NCI-H345 (cell line): Measurements from ENCODE around the gene PGM2.
A peak's percentile ranks its signal among the peaks of the same experiment; 100 is the strongest.
"Not testable (repeated sequence)": the region's sequence is repeated elsewhere in the genome, so short reads cannot be mapped to it uniquely, and the experiment has no call there.

ENCODE experiments used
- DNase-seq: peaks from one replicate; lab custom pipeline; 2025; lab: John Stamatoyannopoulos, UW

The PGM2 gene

GRCh38 chr4:37826295-37827029 lies at the start of gene PGM2:
TSS of gene PGM2 (plus strand) at chr4:37826686. CDS start at chr4:37826733, 47 bp downstream.
- DNase-seq = peak; percentile 84

DNA sequence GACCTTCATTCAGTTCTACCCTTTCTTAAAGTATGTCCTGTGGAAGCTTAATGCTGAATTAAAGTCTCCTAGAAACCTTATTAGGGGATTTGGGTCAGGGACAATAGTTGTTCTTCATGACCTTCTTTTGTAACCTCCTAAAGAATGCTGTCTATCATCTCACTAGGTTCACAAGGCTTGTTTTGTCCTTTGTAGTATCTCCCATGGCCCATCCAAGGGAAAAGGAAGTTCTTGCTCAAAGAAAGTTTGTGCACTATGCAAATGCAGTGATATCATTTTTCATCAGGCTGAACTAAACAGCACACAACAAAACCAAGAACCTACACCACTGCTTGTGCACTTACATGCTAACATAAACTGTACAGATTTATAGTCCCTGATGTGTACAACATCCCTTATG lies 46.6 kb upstream of the PGM2 start:
- no peak for DNase-seq

DNA sequence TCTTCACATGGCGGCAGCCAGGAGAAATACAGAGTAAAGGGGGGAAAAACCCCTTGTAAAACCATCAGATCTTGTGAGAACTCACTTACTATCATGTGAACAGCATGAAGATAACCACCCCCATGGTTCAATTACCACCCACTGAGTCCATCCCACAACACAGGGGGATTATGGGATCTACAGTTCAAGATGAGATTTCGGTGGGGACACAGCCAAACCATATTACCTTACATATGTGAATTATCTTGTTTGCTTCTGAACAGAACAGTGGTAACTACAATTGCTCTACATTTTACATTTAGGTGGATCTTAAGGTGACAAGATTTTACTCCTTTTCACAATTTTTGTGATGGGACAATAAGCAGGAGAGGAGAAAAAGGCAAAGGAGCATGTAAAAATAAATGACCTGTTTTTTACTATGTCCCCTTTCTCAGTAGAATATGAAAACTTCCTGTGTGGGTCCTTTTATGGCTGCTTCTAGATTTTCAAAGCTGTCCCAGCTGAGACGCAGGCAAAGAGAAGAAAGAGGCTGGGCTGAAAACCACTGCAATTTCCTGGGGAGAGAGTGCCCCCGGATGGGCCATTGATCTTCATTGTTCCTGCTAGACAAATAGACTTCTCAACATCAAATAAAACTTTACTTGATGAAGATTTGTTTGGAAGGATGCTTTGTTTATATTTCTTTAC lies 45.9 kb upstream of the PGM2 start:
- DNase-seq = no peak

- no peak for DNase-seq
Measured at GRCh38 chr4:37781131-37781455, 45.4 kb upstream of the PGM2 start.

DNA sequence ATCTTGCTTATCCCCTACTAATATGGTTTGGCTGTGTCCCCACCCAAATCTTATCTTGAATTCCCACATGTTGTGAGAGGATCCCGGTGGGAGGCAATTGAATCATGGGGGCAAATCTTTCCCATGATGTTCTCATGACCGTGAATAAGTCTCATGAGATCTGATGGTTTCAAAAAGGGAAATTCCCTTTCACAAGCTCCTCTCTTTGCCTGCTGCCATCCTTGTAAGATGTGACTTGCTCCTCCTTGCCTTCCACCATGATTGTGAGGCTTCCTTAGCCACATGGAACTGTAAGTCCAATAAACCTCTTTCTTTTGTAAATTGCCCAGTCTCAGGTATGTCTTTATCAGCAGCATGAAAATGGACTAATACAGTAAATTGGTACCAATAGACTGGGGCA lies 40.2 kb upstream of the PGM2 start:
- not testable (repeated sequence) for DNase-seq

- DNase-seq = not testable (repeated sequence)
Measured at GRCh38 chr4:37787883-37788460, 38.5 kb upstream of the PGM2 start.

DNA sequence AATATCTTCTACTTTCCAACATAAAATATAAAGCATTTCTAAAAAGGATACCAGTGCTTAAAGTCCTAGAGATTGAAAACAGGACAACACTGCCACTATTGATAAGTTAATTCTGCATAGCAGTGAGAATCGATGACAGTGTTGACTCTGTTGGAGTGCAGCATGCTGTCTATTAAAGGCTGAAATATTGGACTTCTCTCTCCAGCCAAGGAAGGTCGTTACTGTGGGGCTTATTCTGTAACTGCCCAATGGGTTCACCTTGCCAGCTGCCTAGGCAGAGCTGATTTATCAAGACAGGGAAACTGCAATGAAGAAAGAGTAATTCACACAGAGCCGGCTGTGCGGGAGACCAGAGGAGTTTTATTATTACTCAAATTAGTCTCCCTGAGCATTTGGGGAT lies 37.7 kb upstream of the PGM2 start:
- DNase-seq = no peak

- no peak for DNase-seq
Measured at GRCh38 chr4:37792241-37792640, 34.2 kb upstream of the PGM2 start.

- peak; percentile 13 for DNase-seq
Measured at GRCh38 chr4:37793562-37793961, 32.9 kb upstream of the PGM2 start.

- DNase-seq = no peak
Measured at GRCh38 chr4:37794056-37794455, 32.4 kb upstream of the PGM2 start.

DNA sequence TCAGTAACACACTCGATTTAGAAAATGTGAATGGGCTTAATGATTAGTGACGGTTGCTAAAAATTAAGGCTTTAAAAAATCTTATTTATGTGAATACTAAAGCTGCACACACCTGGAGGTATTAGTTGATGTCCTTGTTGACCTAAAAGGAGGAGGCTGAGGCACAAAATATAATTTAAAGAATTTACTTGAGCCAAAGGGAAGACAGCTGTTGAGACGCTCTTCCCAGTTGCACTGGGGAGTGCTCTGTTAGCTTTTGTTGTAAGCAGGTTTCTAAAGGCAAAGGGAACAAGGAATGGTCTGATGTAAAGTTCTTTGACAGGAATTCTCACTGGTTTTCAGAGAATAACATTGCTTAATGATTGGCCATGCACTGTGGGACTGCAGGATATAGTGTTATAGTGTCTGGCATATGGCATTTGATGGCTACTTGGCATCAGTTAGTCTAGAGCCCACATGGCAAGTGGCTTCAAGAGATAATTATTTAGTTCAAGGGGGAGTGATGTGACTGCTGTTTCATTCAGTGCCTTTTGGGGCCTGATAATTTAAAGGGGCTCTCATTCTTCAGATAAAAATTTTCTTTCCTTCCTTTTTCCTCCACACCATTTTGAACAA lies 30.8 kb upstream of the PGM2 start:
- DNase-seq = no peak

GRCh38 chr4:37797374-37797773 lies 29.1 kb upstream of the PGM2 start:
- no peak for DNase-seq

DNA sequence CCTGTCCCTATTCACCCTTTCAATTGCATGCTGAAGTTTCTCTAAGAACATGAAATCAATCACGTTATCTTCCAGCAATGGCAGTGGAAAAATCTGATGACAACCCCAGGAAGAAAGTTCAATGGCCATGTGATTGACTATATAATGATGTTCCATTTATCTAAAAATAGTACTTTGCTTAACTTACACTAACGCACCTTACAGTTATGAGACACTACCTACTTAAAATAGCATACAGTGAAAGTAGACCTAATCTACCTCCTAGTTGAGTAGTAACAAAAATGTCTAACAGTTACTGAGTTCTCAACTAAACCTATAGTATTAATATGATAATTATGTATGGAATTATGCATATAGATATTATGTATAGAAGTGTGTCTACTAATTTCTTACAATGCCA lies 28.6 kb upstream of the PGM2 start:
- no peak for DNase-seq

DNA sequence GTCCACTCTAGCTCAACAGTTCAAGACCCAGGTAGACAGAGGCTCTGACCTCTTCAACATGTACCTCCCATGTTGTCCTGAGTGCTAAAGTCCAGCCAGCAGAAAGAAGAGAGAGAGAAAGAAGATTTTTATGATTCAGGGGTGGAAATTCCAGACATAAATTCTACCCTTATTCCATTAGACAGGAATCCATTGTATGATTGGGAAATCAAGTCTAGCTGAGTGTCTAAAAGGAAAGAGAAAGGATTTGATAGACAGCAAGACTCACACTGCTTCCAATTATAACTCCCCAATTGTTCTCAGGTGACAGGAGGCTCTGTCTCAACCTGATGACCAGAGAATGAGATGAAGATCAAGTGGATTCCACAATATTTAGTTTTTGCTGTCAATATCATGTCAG lies 27.9 kb upstream of the PGM2 start:
- DNase-seq = no peak

DNA sequence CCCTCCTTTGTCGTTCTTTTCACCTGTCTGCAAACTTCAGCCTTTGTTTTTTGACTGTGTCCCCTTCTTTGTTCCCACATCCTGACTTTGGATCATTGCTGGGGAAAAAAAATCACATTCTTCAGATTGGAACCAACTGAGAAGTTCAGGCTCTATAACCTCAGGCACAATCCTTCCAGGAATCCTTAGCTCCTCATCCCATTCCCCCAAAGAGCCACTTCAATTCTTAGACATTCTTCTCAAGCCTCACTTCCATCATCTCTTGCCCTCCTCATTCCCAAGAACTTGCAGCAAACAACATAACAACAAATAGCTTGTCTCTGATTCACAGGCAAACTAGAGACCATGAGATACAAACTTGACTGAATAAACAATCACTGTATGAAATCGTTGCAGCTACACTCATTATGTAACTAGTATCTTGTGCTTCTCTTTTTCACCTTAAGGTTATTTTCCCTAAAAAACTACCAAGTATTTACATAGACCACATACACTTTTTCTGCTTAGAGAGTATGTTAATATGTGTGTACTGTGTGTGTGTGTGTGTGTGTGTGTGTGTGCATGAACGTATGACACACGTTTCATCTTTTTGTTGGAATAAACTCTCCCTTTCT lies 26.4 kb upstream of the PGM2 start:
- DNase-seq = no peak

- peak; percentile 68 for DNase-seq
Measured at GRCh38 chr4:37802068-37802666, 24.3 kb upstream of the PGM2 start.

DNA sequence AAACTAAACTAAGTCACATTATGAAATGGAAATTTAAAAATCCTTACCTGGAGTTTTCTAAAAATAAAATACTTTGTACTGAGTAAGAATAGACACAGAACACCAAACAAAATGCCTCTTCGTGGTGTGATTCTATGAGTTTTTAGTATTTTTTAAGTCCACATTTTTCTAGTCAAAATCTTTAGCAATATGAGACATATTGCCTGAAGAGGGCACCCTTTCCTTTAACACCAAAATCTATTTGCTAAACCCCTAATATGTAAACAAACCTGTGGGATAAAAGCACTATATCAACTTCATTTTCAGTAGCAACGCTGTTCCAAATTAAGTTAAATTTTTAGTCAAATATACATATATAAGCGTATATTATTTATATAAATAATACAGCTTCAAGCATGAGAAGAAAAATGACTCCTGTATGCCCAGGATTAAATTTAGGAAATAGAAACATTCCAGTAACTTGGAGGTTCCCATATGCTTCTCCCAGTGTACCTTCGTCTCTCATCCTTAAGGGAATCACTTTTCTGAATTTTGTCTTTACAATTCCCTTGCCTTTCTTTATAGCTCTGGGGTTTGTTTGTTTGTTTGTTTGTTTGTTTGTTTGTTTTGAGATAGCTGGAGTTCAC lies 23.0 kb upstream of the PGM2 start:
- DNase-seq = peak; percentile 33

- peak; percentile 20 for DNase-seq
Measured at GRCh38 chr4:37805091-37805490, 21.4 kb upstream of the PGM2 start.

GRCh38 chr4:37812713-37813112 lies 13.8 kb upstream of the PGM2 start:
- no peak for DNase-seq

DNA sequence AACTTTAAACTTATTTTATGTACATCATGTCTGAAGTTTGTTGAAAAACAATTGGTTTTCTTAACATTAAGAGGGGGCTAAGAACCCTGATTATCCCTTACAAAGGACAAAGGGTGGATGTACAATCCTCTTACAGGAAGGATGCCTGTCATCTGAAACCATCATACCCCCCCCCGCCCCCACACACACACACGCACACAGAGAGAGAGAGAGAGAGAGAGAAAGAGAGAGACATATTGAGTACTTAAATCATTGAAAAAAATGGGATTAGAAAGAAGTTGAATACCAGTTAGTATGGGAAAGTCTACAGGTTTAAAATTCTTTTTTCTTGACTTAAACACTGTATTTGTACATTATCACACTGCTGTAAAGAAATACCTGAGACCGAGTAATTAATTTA lies 10.9 kb upstream of the PGM2 start:
- no peak for DNase-seq

DNA sequence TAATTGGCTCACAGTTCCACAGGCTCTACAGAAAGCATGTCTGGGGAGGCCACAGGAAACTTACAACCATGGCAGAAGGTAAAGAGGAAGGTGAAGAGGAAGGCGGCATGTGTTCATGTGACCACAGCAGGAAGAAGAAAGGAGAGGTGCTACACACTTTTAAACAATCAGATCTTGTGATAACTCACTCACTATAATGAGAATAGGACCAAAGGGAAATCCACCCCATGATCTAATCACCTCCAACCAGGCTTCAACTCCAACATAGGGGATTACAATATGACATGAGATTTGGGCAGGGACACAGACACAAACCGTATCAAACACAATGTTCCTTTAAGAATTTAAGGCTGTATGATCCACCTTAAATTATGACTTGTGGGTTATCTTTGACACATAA lies 10.5 kb upstream of the PGM2 start:
- no peak for DNase-seq

DNA sequence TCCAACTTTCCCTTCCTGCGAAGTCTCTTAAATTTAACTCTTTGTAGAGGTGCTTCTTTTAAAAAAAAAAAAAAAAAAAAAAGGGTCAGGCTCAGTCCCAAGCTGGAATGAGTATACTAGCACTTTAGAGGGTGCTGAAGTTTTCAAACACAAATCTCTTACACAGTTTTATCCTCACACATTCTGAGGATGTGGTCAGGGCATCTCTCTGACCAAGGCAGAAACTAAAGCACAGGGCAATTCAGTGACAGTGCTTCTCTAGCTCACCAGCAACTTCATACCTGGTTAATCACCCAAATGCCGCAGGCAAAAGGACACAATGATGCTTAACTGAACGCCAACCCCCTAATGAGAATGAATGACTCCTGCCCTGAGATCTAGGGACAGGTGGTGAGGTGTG lies 9.8 kb upstream of the PGM2 start:
- no peak for DNase-seq
